Prostate gland (tissue), 2 donors: ENCODE measurements around the gene CLDND2. TPM values are rescaled to one million over a fixed set of nuclear protein-coding genes. Genes with fewer than 3 reads are reported as not detected.
"Not testable (repeated sequence)": the region's sequence is repeated elsewhere in the genome, so short reads cannot be mapped to it uniquely, and the experiment has no call there.

Experiments used
- DNase-seq: peaks from one replicate; pipeline ENCODE4 v3.0.0-alpha.2; 2019; ENCODE audit warnings: low spot score
- H3K27ac ChIP-seq, 2 donors: fragments of 200-600 bp; sonication (generic); 2 replicates each; pipeline ENCODE4 v1.5.1; 2017 to 2019
- H3K27me3 ChIP-seq: fragments of 200-600 bp; sonication (generic); replicated peaks from 2 replicates; pipeline ENCODE4 v1.5.1; 2019; ENCODE audit not compliant: insufficient read depth
- H3K36me3 ChIP-seq, 2 donors: fragments of 200-600 bp; sonication (generic); 1 replicate in 1 of 2; 2 replicates in 1 of 2; pipeline versions ENCODE4 v1.5.1 to v1.8.1; 2017 to 2019
- H3K4me1 ChIP-seq: fragments of 200-600 bp; sonication (generic); replicated peaks from 2 replicates; pipeline ENCODE4 v1.5.1; 2019
- H3K4me3 ChIP-seq, 2 donors: fragments of 200-600 bp; sonication (generic); 2 replicates each; pipeline ENCODE4 v1.5.1; 2017 to 2019
- H3K9me3 ChIP-seq: fragments of 200-600 bp; sonication (generic); 2 replicates; pipeline ENCODE4 v1.5.1; 2017
- CTCF ChIP-seq, 4 experiments: fragments of 200-600 bp in 2 of 4; fragments of 450-650 bp in 2 of 4; sonication (generic) in 2 of 4; IDR thresholded peaks; 1 replicate in 3 of 4; 2 replicates in 1 of 4; pipeline ENCODE4 v1.5.1; 2016 to 2019; ENCODE audit warnings: antibody characterized with exemption in 4 of 4, mild to moderate bottlenecking in 2 of 4, moderate library complexity in 2 of 4
- POLR2A ChIP-seq: fragments of 450-650 bp; IDR thresholded peaks from one replicate; pipeline ENCODE4 v1.6.1; 2016; ENCODE audit warnings: antibody characterized with exemption, mild to moderate bottlenecking
- POLR2AphosphoS5 ChIP-seq: sonication (generic); formaldehyde crosslinking; IDR thresholded peaks from one replicate; pipeline ENCODE4 v1.6.1; 2017; ENCODE audit warnings: antibody characterized with exemption
- WGBS: methylation state at CpG from one replicate; pipeline ENCODE4 v1.1.5; 2018; 5-methylcytosine and 5-hydroxymethylcytosine counted together
- intact Hi-C: fragments of 100-400 bp; cut with DNase I; formaldehyde crosslinking; loops from one replicate; pipeline ENCODE4 v1.14.2; 2022
- total RNA-seq, 2 donors: library from RNA; depleted of rRNA; stranded (reverse); fragments of >200 nt; gene quantifications; one replicate each; pipeline ENCODE4 v1.1.0, GENCODE V29; 2016

CLDND2 gene
- total RNA-seq, 2 donors from 2014 or later, result 4.2 TPM; not detected in 1

DNA sequence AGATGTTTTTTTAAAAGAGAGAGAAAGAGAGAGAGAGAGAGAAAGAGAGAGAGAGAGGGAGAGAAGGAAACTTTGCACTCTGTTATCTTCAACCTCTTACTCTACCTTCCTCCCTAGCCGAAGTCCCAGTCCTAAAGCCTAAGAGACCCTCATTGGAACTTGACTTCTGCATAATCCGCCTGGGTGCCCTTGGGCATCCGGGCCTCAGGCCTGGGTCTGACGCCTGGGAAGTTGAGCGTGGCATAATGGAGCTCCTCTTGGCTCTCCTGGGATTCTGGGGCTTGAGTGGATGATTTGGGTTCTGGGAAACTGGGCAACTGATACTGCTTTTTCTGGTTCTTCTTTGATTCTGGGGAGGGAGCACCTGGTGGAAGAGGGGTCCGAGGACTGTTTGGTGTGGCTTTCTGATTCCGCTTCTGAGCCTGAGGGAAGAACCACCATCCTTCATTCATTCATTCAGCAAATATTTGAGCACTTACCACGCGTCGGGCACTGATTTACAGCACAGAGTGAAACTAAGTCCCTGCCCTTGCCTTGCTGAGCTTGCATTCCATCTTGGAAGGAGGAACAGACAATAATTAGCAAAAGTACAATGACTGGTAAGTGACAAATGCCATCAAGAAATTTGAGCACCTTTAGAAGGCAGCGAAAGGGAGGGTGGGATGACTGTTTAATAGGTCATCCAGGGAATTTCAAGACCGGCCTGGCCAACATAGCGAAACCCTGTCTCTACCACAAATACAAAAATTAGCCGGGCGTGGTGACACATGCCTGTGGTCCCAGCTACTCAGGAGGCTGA lies 42.3 kb upstream of the CLDND2 start:
- H3K4me1 ChIP-seq, result no peaks in the 10 kb centered on the region
- no peak for DNase-seq
- intact Hi-C loops, result no loop called here
- H3K9me3 ChIP-seq, result no peaks in the 10 kb centered on the region
- H3K4me3 ChIP-seq, result no peak overlapping the region
- H3K27me3 ChIP-seq, result no peaks in the 10 kb centered on the region
- TF ChIP-seq CTCF (IDR thresholded peaks at IDR 0.05) (no peak), POLR2AphosphoS5 (no peak), POLR2A (no peak)
- no peak overlapping the region for H3K27ac ChIP-seq
- H3K36me3 ChIP-seq, result no peaks in the 10 kb centered on the region
- 87% methylated on average over 15 of the region's 15 CpGs for WGBS

- Histone ChIP-seq H3K4me1 (no peaks in the 10 kb centered on the region), H3K4me3 (no peak overlapping the region), H3K36me3 (no peaks in the 10 kb centered on the region), H3K9me3 (no peaks in the 10 kb centered on the region), H3K27ac (no peak overlapping the region), H3K27me3 (no peaks in the 10 kb centered on the region)
- intact Hi-C loops, result no loop called here
- 70% methylated on average over 6 of the region's 6 CpGs for WGBS
- TF ChIP-seq POLR2AphosphoS5 (no peak), CTCF (IDR thresholded peaks at IDR 0.05) (peak in 1 of 4 experiments; percentile 8)
- no peak for DNase-seq
These were observed 38.8 kb upstream of the CLDND2 start for GRCh38 chr19:51407511-51408131.

GRCh38 chr19:51402117-51402516 lies 33.3 kb upstream of the CLDND2 start:
- WGBS, result 96% methylated on average over 9 of the region's 9 CpGs
- TF ChIP-seq POLR2A, result no peak
- no peak for TF ChIP-seq CTCF (IDR thresholded peaks at IDR 0.05)
- no peak for TF ChIP-seq POLR2AphosphoS5
- Histone ChIP-seq H3K27ac (no peak overlapping the region), H3K27me3 (no peaks in the 10 kb centered on the region), H3K4me3 (no peak overlapping the region), H3K4me1 (no peaks in the 10 kb centered on the region), H3K36me3 (no peaks in the 10 kb centered on the region), H3K9me3 (no peaks in the 10 kb centered on the region)
- no peak for DNase-seq
- intact Hi-C loops, result no loop called here

GRCh38 chr19:51399936-51400335 lies 31.1 kb upstream of the CLDND2 start:
- H3K27ac ChIP-seq, H3K4me3 ChIP-seq, H3K27me3 ChIP-seq, H3K9me3 ChIP-seq, DNase-seq, H3K4me1 ChIP-seq, H3K36me3 ChIP-seq, intact Hi-C loops: not testable (repeated sequence)
- WGBS, result 85% methylated on average over 7 of the region's 7 CpGs

GRCh38 chr19:51399231-51399630 lies 30.4 kb upstream of the CLDND2 start:
- no peak overlapping the region for H3K4me3 ChIP-seq
- no peak for DNase-seq
- intact Hi-C loops, result no loop called here
- no peaks in the 10 kb centered on the region for H3K4me1 ChIP-seq
- no peaks in the 10 kb centered on the region for H3K36me3 ChIP-seq
- H3K27me3 ChIP-seq, result no peaks in the 10 kb centered on the region
- no peak for TF ChIP-seq POLR2AphosphoS5
- no peak for TF ChIP-seq POLR2A
- no peak for TF ChIP-seq CTCF (IDR thresholded peaks at IDR 0.05)
- no peaks in the 10 kb centered on the region for H3K9me3 ChIP-seq
- no peak overlapping the region for H3K27ac ChIP-seq
- 93% methylated on average over 5 of the region's 5 CpGs for WGBS
